Activated T-helper 1 cell treated with anti-CD3 and anti-CD28 coated beads, Interleukin-12 subunit alpha, Interleukin-12 subunit beta, Interleukin-2, Interleukin-4 antibody, amounts not matched to agents 30 ng/mL and 10 ng/mL and 1 ng/mL, durations not matched to agents 14 hours and 24 hours and 36 hours (primary cell): ENCODE data around the gene RPL22. TPM values are rescaled to one million over a fixed set of nuclear protein-coding genes. Genes with fewer than 3 reads are reported as not detected.

Source experiments
- DNase-seq: peaks from one replicate; pipeline ENCODE4 v3.0.0; 2021; ENCODE audit warnings: low spot score
- H3K27ac Mint-ChIP-seq: one replicate; pipeline ENCODE4 v1.8.0; 2021; ENCODE audit warnings: mild to moderate bottlenecking, mixed read lengths
- H3K27me3 Mint-ChIP-seq: one replicate; pipeline ENCODE4 v1.8.0; 2022; ENCODE audit warnings: mild to moderate bottlenecking, moderate library complexity, mixed read lengths; ENCODE audit not compliant: insufficient read depth
- H3K36me3 Mint-ChIP-seq: one replicate; pipeline ENCODE4 v1.8.0; 2021; ENCODE audit warnings: low read depth, mixed read lengths
- H3K4me1 Mint-ChIP-seq: one replicate; pipeline ENCODE4 v1.8.0; 2021; ENCODE audit warnings: low read depth, mixed read lengths
- H3K4me3 Mint-ChIP-seq: one replicate; pipeline ENCODE4 v1.8.0; 2021; ENCODE audit warnings: mild to moderate bottlenecking, moderate library complexity, mixed read lengths
- H3K9me3 Mint-ChIP-seq: one replicate; pipeline ENCODE4 v1.8.0; 2021; ENCODE audit warnings: mixed read lengths
- intact Hi-C: fragments of 100-400 bp; cut with micrococcal nuclease; formaldehyde crosslinking; loops from one replicate; pipeline ENCODE4 v1.15.1; 2024
- total RNA-seq: library from RNA; stranded (reverse); gene quantifications from 2 replicates; pipeline ENCODE4 v1.2.3, GENCODE V29; 2022

The RPL22 gene
- total RNA-seq, 1 donor from 2014 or later = 457 TPM

DNA sequence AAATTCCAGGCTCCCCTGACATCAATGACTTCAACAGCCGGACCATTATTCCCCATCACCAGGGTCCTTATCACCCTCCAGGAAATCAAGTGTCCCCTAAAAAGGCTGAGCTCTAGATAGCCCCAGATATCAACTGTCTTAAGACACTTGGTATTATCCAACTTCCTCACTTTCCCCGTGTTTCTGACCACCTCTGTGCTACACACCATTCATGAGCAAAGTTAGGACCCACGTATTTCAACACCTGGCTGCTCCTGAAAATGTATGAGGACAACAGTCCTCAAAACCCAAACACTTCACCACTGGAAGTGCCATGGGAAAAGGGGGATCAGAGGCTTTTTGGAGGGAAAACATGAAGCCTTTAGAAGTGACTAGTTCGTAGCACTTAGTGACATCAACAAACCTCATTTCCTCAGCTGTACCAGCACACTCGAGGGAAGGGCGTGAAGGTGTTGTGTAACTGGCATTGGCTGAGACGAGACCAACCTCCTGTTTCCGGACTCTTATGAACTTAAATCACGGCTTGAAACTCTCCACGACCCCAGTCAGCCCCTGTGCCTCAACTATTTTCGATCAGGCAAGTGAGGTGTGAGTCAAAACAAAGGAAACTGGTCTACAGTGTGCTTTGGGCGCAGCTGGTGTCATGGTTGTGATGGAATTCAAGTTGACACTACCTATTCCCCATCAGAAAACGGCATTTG lies 15.2 kb downstream of the RPL22 start:
- no peak overlapping the region for H3K27ac Mint-ChIP-seq
- intact Hi-C loops = loop anchor here (5.0 kb wide), 1 partner anchor 77 kb away; no protein-coding TSS in a partner anchor
- H3K9me3 Mint-ChIP-seq = no peaks in the 10 kb centered on the region
- peaks cover 28% of the 10 kb centered on the region for H3K4me1 Mint-ChIP-seq
- DNase-seq = no peak
- no peak overlapping the region for H3K4me3 Mint-ChIP-seq
- peaks cover 16% of the 10 kb centered on the region for H3K27me3 Mint-ChIP-seq
- H3K36me3 Mint-ChIP-seq = peaks cover 35% of the 10 kb centered on the region

DNA sequence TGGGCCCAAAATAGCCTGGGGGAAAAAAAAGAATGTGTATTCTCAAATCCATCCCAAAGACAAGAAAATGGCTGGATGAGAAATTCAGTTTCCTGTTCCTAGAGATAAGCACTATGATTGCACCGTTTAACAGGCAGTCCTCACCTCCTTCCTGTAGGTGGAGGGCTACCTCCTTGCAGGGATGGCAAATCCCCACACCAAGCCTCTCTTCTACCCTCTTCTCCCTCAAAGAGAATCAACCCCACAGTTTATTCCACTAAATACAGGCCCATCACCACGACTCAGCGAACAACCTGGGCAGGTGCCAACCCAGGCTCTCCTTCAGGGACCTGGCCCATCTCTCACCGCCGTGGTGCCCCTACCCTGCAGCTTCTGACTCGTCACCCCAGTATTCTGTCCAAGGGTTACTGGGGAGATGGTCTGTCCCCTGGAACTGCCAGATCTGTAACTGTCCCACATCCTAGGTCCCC lies 15.8 kb downstream of the RPL22 start:
- peaks cover 21% of the 10 kb centered on the region for H3K27me3 Mint-ChIP-seq
- H3K27ac Mint-ChIP-seq = no peak overlapping the region
- peaks cover 23% of the 10 kb centered on the region for H3K4me1 Mint-ChIP-seq
- H3K9me3 Mint-ChIP-seq = no peaks in the 10 kb centered on the region
- peaks cover 30% of the 10 kb centered on the region for H3K36me3 Mint-ChIP-seq
- DNase-seq = no peak
- intact Hi-C loops = loop anchor here (5.0 kb wide), 1 partner anchor 76 kb away; no protein-coding TSS in a partner anchor
- no peak overlapping the region for H3K4me3 Mint-ChIP-seq

DNA sequence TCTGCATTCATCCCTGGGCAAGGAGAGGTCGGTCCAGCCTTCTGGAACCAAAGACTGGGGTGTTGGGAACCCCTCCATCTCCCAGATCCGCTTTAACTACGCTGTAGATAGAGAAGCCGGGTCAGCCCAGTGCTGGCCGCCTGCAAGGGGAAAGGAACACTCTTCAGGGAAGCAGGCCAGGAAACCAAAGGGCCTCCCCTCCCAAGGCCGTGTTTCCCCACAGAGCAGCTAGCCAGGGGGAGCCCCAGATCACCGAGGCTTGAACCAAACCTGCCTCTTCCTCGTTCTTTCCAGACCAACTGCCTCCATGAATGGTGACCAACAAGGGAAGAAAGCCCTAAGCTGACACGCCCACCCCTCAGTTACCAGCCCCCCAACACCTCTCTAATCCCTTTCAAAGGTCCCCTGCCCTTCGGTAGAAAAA lies 18.0 kb downstream of the RPL22 start:
- DNase-seq = no peak
- Mint-ChIP-seq H3K27me3 (peaks cover 39% of the 10 kb centered on the region), H3K27ac (peak overlapping the region; percentile 26), H3K36me3 (peaks cover 23% of the 10 kb centered on the region), H3K4me3 (peak overlapping the region; percentile 19), H3K9me3 (no peaks in the 10 kb centered on the region), H3K4me1 (peaks cover 23% of the 10 kb centered on the region)
- intact Hi-C loops = loop anchor here (5.0 kb wide), 1 partner anchor 74 kb away; no protein-coding TSS in a partner anchor

DNA sequence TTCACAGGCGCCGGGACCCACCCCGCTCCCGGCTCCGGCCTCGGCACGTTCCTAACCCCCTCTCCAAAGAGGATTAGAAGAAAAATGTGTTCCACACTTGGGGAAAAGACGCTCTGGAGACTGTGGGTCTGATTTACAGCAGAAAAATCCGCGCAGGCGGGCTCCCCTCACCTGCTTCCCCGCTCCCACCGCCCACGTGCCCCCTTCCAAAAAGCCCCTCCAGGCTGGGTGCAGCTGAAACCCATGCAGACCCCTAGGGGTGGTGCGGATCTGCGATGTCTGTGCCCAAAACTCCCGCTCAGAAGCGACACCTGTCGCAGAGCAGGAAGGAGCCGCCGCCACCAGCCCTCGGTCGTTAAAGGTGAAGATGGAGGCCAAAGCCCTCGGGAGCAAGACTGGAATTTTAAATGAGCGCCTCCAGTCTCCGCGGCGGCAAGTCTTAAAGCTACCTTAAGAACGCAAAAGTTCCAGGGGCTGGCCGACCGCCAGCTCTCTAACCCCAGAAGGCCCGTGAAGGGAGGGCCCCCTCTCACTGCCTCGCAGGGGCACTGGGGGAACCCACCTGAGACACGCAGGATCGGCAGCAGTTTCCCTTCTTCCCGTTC lies 18.6 kb downstream of the RPL22 start:
- Mint-ChIP-seq H3K4me3 (peak overlapping the region; percentile 13), H3K4me1 (peaks cover 19% of the 10 kb centered on the region), H3K27ac (no peak overlapping the region), H3K9me3 (no peaks in the 10 kb centered on the region), H3K36me3 (peaks cover 19% of the 10 kb centered on the region), H3K27me3 (peaks cover 39% of the 10 kb centered on the region)
- DNase-seq = no peak
- intact Hi-C loops = loop anchor here (5.0 kb wide), 1 partner anchor 74 kb away; no protein-coding TSS in a partner anchor

DNA sequence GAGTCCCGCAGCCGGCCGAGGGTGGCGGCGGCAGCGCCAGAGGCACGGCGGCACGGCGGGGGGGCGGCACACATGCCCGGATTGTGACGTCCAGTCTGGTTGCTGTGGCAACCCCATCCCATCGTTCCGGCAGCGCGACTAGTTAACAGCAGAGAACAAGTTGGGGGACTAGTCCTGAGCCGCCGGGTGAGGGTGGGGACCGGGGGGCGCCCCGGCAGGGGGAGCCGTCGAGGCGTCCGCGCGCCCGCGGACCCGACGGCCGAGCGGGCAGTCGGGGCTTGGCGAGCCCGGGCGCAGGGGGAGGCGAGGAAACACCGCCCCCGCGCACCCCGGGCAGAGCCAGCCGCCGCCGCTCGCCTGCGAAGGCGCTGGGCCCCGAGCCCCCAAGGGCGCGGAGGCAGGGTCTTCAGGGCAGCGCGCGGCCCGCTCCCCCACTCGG lies 19.1 kb downstream of the RPL22 start, which contains the start of gene CHD5:
Gene CHD5, minus strand, starts transcription at position 54 of the 439 bp plus-strand sequence. CDS start 298 bp downstream, outside the sequence.
- DNase-seq = no peak
- peak within 1 kb of the TSS; percentile 26 for H3K27ac Mint-ChIP-seq
- peak within 1 kb of the TSS; percentile 13 for H3K4me3 Mint-ChIP-seq
- H3K36me3 Mint-ChIP-seq = peaks cover 16% of the 10 kb centered on the region
- intact Hi-C loops = loop anchor here (5.0 kb wide), 1 partner anchor 73 kb away; no protein-coding TSS in a partner anchor
- peaks cover 18% of the 10 kb centered on the region for H3K4me1 Mint-ChIP-seq
- no peaks in the 10 kb centered on the region for H3K9me3 Mint-ChIP-seq
- peaks cover 39% of the 10 kb centered on the region for H3K27me3 Mint-ChIP-seq

DNA sequence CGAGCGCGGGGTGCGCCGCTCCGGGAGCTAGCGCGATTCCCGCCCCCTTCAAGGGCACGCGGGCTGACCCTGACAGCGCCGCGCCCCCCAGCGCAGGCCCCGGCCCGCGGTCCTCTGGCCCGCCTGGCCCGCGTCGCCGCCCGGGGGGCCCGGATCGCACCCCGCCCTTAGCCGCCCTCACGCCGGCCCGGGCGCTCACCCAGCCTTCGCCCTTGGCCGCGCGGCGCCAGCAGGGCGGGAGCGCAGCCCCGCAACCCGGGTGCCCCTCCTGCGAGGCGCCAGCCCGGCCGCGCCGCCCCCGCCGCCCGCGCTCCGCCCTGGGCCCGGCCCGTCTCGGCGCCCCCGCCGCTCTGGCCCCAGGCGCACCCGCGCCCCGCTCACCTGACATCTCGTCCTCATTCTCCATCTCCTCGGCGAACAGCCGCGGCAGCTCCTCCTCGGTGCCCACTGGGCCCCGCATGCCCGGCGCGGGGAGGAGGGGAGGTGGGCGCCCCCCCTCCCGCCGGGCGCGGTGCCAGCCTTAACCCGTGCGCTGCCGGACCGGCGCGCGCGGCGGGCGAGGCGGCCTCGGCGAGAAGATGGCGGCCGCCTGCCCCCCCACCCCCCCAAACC lies 19.7 kb downstream of the RPL22 start:
- H3K36me3 Mint-ChIP-seq = peaks cover 12% of the 10 kb centered on the region

DNA sequence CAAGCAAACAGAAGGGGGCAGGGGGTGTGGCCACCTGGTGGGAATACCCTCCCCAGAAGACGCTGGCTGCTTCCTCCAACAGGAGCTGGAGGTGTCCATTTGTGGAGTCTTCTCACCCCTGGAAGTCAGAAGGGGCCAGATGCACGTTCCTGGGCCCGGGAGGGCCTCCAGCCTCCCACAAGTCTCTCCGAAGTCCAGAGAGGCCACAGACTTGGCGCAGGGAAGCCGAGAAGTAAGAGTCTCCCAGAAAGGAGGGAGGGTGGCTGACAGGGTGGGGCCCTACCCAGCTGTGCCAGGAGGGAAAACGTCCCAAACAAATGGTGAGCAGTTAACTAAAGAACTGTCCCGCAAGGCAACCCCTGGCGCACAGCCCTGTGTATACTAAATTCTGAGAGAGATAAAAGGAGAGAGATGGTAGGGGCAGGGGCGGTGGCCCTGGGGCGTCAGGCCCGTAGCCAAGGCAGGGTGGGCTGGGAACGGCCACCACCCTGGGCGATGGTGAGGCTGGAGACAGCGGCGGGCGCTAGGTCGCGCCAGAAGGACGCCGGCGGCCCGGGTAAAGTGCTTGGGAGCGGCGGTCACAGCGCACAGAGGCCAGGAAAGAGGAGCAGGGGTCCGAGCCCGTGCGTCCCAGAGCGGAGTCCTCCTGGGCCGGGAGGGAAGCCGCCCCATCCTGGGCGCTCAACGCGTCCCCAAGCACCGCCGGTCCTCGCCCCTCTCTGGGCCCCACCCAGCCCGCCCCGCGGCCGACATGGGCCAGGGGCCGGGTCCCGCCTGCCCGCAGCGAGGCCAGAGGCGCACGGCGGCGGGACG lies 20.4 kb downstream of the RPL22 start:
- intact Hi-C loops = no loop called here
- no peak overlapping the region for H3K4me3 Mint-ChIP-seq
- H3K4me1 Mint-ChIP-seq = peaks cover 18% of the 10 kb centered on the region

More for the DNA sequence above, 19.7 kb downstream of the RPL22 start:
- intact Hi-C loops = loop anchor here (5.0 kb wide), 1 partner anchor 72 kb away; no protein-coding TSS in a partner anchor
- peaks cover 18% of the 10 kb centered on the region for H3K4me1 Mint-ChIP-seq
- no peak overlapping the region for H3K27ac Mint-ChIP-seq
- no peaks in the 10 kb centered on the region for H3K9me3 Mint-ChIP-seq
- no peak for DNase-seq
- H3K27me3 Mint-ChIP-seq = peaks cover 39% of the 10 kb centered on the region
- H3K4me3 Mint-ChIP-seq = no peak overlapping the region

DNA sequence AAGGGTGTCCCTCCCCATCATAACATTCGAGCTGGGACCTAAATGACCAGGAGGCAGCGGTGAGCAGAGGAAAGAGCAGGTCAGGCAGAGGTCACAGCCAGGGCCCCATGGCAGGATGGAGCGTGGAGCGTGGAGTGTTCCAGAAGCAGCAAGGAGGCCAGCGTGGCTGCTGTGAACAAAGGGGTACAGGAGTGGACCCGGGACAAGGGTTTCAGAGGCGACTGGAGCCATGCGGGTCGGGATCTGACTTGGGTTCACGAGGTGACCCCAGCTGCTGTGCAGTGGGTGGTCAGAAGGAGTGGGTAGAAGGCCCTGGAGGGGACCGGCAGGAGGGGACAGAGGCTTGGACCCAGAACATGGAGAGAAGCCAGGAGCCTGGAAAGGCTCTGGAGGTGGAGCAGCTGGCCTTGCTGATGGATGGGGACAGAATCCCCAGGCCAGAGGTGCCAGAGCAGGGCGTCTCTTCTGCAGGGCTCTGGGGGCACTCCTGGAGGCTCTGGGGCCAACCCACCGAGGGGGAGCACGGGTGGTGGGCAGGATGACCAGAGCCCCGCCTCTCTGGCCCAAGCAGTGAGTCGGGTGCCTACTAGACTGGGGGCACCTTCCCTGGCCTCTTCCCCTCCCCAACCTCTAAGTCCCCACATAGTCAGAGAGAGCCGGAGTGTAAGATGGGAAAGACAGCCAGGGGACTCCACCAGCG lies 21.6 kb downstream of the RPL22 start:
- Mint-ChIP-seq H3K4me1 (peaks cover 13% of the 10 kb centered on the region), H3K36me3 (peaks cover 6% of the 10 kb centered on the region), H3K9me3 (no peaks in the 10 kb centered on the region), H3K27ac (no peak overlapping the region), H3K27me3 (peaks cover 36% of the 10 kb centered on the region), H3K4me3 (no peak overlapping the region)
- no peak for DNase-seq
- intact Hi-C loops = no loop called here

More for the DNA sequence above, 20.4 kb downstream of the RPL22 start:
- Mint-ChIP-seq H3K27ac (peak overlapping the region; percentile 53), H3K27me3 (peaks cover 39% of the 10 kb centered on the region), H3K9me3 (no peaks in the 10 kb centered on the region), H3K36me3 (peaks cover 6% of the 10 kb centered on the region)
- DNase-seq = no peak

DNA sequence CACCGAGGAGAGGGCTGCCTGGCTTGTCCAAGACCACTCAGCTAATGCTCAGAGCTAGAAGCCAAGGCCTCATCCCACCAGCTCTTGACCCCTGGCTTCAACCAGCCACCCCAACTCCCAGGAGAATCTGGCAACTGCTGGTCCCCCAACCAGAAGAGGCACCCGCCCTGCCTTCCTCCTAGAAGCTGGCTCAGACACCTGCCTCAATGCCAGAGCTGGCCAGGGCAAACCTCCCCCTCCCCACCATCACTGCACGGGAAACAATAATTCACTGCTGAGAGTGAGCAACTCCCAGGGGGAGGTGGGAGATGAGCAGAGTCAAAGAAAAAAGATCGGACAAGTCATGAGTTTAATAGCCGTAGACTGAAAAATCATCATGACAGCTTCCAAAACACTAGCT lies 22.6 kb downstream of the RPL22 start:
- peaks cover 10% of the 10 kb centered on the region for H3K4me1 Mint-ChIP-seq
- H3K9me3 Mint-ChIP-seq = no peaks in the 10 kb centered on the region
- H3K4me3 Mint-ChIP-seq = no peak overlapping the region
- no peak for DNase-seq
- H3K36me3 Mint-ChIP-seq = peaks cover 6% of the 10 kb centered on the region
- no peak overlapping the region for H3K27ac Mint-ChIP-seq
- intact Hi-C loops = no loop called here
- peaks cover 35% of the 10 kb centered on the region for H3K27me3 Mint-ChIP-seq

DNA sequence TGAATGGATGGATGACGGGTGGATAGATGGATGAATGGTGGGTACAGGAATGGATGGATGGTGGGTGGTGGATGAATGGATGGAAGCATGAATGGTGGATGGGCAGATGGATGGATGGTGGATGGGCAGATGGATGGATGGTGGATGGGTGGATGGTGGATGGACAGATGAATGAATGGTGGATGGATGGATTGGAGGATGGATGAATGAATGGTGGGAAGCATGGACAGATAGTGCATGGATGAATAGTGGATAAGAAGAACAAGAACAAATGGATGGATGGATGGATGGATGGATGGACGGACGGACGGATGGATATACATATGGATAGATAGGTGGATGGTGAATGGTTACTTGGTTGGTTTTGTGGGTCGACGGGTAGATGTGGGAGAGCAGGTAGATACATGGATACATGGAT lies 24.0 kb downstream of the RPL22 start:
- peaks cover 23% of the 10 kb centered on the region for H3K27me3 Mint-ChIP-seq
- no peaks in the 10 kb centered on the region for H3K9me3 Mint-ChIP-seq
- intact Hi-C loops = no loop called here
- no peak for DNase-seq
- H3K4me3 Mint-ChIP-seq = no peak overlapping the region
- H3K4me1 Mint-ChIP-seq = no peaks in the 10 kb centered on the region
- H3K27ac Mint-ChIP-seq = no peak overlapping the region
- peaks cover 3% of the 10 kb centered on the region for H3K36me3 Mint-ChIP-seq

DNA sequence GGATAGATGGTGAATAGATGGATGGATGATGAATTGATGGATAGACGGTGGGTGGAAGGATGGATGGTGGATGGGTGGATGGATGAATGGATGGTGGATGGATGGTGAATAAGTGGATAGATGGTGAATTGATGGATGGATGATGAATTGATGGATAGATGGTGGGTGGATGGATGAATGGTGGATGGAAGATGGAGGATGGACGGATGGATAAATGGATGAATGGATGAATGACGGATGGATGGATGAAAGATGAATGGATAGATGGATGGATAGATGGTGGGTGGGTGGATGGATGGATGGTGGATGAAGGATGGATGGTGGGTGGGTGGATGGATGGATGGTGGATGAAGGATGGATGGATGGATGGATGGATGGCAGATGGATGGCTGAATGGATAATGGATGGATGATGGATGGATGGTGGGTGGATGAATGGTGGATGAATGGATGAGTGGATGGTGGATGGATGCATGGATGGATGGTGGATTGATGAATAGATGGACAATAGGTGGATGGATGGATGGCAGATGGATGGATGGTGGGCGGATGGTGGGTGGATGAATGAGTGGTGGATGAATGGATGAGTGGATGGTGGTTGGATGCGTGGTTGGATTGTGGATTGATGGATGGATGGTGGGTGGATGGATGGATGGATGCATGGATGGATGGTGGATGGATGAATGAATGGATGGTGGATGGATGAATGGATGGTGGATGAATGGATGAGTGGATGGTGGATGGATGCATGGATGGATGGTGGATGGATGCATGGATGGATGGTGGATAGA lies 24.6 kb downstream of the RPL22 start:
- H3K4me1 Mint-ChIP-seq = no peaks in the 10 kb centered on the region
- H3K36me3 Mint-ChIP-seq = peaks cover 3% of the 10 kb centered on the region
- H3K4me3 Mint-ChIP-seq = no peak overlapping the region
- H3K9me3 Mint-ChIP-seq = no peaks in the 10 kb centered on the region
- DNase-seq = no peak
- H3K27me3 Mint-ChIP-seq = peaks cover 23% of the 10 kb centered on the region
- intact Hi-C loops = no loop called here
- no peak overlapping the region for H3K27ac Mint-ChIP-seq
